Skeletal muscle tissue (tissue), 4 donors: Measurements from ENCODE around the gene CDK6. TPM values are rescaled to one million over a fixed set of nuclear protein-coding genes. Genes with fewer than 3 reads are reported as not detected.
"Not testable (repeated sequence)": the region's sequence is repeated elsewhere in the genome, so short reads cannot be mapped to it uniquely, and the experiment has no call there.

Experiments used
- H3K27ac ChIP-seq: one replicate; pipeline ENCODE4 v1.7.0; 2013; ENCODE audit warnings: mild to moderate bottlenecking, low read depth, low read length, inconsistent platforms
- H3K27me3 ChIP-seq, 3 donors: one replicate each; pipeline ENCODE4 v1.7.0; 2013; ENCODE audit warnings: low read length in 3 of 3; ENCODE audit not compliant: control insufficient read depth in 3 of 3, insufficient read depth in 3 of 3
- H3K36me3 ChIP-seq, 3 donors: one replicate each; pipeline ENCODE4 v1.7.0; 2013; ENCODE audit warnings: low read length in 3 of 3; ENCODE audit not compliant: control insufficient read depth in 3 of 3, insufficient read depth in 3 of 3
- H3K4me1 ChIP-seq, 3 donors: one replicate each; pipeline ENCODE4 v1.7.0; 2013; ENCODE audit warnings: low read length in 3 of 3, mild to moderate bottlenecking in 3 of 3; ENCODE audit not compliant: control insufficient read depth in 3 of 3, insufficient read depth in 3 of 3
- H3K4me3 ChIP-seq, 3 donors: one replicate each; pipeline ENCODE4 v1.7.0; 2013; ENCODE audit warnings: low read length in 3 of 3
- H3K9ac ChIP-seq, 3 donors: one replicate each; pipeline ENCODE4 v1.7.0; 2013; ENCODE audit warnings: low read length in 3 of 3, mild to moderate bottlenecking in 3 of 3, moderate library complexity in 2 of 3, low read depth in 1 of 3
- H3K9me3 ChIP-seq, 3 donors: one replicate each; pipeline ENCODE4 v1.7.0; 2013; ENCODE audit warnings: low read length in 3 of 3; ENCODE audit not compliant: control insufficient read depth in 3 of 3
- total RNA-seq: library from RNA; depleted of rRNA; stranded (reverse); fragments of >200 nt; gene quantifications from one replicate; pipeline ENCODE4 v1.2.3, GENCODE V29; 2014
- donor health status: Osteomylitis.

The CDK6 gene
- total RNA-seq, 1 donor from 2014 or later: 72.5 TPM

DNA sequence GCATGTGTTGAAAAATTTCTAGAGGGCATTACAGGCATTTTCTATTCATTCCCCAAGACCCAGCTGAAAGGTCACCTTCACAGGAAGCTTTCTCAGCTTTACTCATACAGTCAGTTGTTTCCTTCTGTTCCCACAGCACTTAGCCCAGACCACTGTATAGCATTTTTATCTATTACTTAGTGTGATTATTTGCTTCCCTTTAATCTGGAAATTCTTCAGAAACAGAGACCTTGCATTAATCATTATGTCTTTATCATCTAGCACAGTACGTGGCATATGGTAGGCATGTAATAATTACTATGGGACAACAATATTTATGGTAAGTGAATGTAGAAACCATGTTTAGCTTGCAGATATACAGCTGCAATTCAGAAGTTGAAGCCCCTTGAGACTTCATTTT lies 38.2 kb upstream of the CDK6 start:
- Histone ChIP-seq H3K27me3 (no peaks in the 10 kb centered on the region), H3K4me3 (no peak overlapping the region)

DNA sequence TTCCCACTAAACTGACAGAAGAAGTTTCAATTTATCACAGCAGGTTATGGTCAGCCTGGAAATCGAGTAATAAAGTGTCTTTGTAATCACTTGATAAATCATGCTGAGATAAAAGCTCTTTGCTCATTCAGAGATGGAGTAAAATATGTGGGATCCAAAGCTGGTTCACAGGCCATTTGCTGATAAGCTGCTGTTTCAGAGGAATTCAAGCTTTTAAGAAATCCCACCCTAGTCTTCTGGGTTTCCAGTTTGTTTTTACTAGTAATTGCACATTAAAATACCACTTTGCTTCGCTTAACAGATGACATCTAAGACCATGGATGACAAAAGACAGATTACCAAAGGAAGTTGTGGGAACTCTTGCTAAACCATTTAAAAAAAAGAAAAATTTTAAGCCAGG lies 37.4 kb upstream of the CDK6 start:
- H3K4me1 ChIP-seq: peaks cover 0 to 4% (median 0%) of the 10 kb centered on the region in 3 donors
- no peaks in the 10 kb centered on the region for H3K9me3 ChIP-seq
- H3K27ac ChIP-seq: no peak overlapping the region
- no peaks in the 10 kb centered on the region for H3K36me3 ChIP-seq
- H3K27me3 ChIP-seq: no peaks in the 10 kb centered on the region
- H3K4me3 ChIP-seq: no peak overlapping the region
- H3K9ac ChIP-seq: no peak overlapping the region

More for the DNA sequence above, 38.2 kb upstream of the CDK6 start:
- H3K9me3 ChIP-seq: no peaks in the 10 kb centered on the region
- no peaks in the 10 kb centered on the region for H3K36me3 ChIP-seq
- no peak overlapping the region for H3K27ac ChIP-seq
- no peak overlapping the region for H3K9ac ChIP-seq
- H3K4me1 ChIP-seq: peaks cover 0 to 4% (median 0%) of the 10 kb centered on the region in 3 donors

DNA sequence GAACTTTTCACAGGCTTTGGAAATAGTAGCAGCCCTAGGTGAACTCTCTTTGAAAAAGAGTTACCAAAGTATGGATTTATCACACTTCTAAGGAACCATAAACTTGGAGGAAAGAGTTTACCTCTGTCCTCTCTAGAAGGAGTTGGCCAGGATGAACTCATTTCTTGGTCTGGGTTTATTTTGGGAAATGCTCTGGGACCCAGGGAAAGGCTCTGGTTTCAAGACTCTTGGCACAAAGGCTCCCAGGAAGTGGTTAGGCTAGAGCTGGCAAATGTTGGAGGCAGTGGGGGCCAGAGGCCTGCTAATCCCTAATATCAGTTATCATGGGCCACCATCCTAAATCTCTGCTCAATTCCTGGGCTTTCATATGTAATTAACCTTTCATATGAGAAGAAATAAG lies 36.3 kb upstream of the CDK6 start:
- Histone ChIP-seq H3K4me3 (no peak overlapping the region), H3K27ac (no peak overlapping the region), H3K9ac (no peak overlapping the region), H3K36me3 (no peaks in the 10 kb centered on the region), H3K4me1 (peaks cover 0 to 4% (median 0%) of the 10 kb centered on the region in 3 donors), H3K27me3 (no peaks in the 10 kb centered on the region), H3K9me3 (peaks cover 0 to 3% (median 0%) of the 10 kb centered on the region in 3 donors)

DNA sequence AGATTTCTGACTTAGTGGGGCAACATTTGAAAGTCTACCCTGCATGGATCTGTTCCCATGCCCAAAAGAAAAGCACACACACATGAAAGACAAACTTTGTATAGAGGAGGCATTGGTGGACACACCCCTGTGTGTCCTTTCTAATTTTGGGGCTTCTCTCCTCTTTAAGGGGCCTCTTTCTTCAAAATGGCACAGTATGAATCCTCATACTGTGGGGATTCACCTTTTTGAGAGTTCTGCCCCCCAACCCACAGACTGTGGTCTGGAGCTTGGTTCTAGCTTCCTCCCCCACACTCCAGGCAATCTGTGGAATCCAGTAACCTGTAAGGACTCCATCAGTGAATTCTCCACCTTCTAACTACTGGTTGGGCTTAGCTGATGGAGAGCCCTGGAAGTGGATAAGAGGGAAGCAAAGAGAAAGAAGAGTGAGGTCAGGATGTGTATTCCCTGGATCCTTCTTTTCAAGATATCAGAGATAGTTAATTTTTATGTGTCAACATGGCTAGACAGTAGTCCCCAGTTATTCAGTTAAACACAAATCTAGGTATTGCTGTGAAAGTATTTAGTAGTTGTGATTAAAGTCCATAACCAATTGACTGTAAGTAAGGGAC lies 32.4 kb upstream of the CDK6 start:
- no peak overlapping the region for H3K9ac ChIP-seq
- no peak overlapping the region for H3K27ac ChIP-seq
- H3K4me1 ChIP-seq: peaks cover 0 to 4% (median 0%) of the 10 kb centered on the region in 3 donors

DNA sequence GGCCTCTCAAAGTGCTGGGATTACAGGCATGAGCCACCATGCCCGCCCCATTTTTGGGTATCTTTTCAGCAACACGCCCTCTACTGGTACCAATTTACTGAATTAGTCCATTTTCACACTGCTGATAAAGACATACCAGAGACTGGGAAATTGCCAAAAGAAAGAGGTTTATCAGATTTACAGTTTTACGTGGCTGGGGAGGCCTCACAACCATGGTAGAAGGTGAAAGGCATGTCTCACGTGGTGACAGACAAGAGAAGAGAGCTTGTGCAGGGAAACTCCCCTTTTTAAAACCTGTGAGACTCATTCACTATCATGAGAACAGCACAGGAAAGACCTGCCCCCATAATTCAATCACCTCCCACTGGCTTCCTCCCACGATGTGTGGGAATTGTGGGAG lies 27.8 kb upstream of the CDK6 start:
- H3K9me3 ChIP-seq, H3K9ac ChIP-seq, H3K36me3 ChIP-seq, H3K27ac ChIP-seq, H3K4me1 ChIP-seq, H3K4me3 ChIP-seq, H3K27me3 ChIP-seq: not testable (repeated sequence)

More for the DNA sequence above, 32.4 kb upstream of the CDK6 start:
- no peaks in the 10 kb centered on the region for H3K27me3 ChIP-seq
- no peak overlapping the region for H3K4me3 ChIP-seq
- H3K9me3 ChIP-seq: peaks cover 0 to 3% (median 0%) of the 10 kb centered on the region in 3 donors
- no peaks in the 10 kb centered on the region for H3K36me3 ChIP-seq

DNA sequence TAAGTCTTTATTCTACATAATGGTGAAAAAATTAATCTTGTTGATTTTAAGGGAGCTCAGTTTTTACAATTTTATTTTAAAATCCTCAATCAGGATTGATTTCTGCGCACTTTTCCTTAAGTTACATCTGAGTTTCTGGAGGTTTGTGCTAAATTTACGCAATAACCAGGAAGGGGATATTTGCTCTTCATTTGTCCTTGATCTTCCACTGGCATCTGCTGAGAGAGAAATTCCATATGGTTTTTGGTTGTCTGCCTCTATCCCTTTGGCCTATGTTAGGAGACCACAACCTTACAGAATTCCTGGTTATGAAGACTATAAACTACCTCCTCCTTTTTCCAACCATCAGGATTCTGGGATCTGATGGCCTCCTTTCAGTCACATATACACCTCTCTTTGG lies 20.1 kb upstream of the CDK6 start:
- Histone ChIP-seq H3K27me3 (no peaks in the 10 kb centered on the region), H3K9ac (no peak overlapping the region), H3K27ac (no peak overlapping the region), H3K4me3 (no peak overlapping the region), H3K4me1 (no peaks in the 10 kb centered on the region), H3K36me3 (no peaks in the 10 kb centered on the region), H3K9me3 (no peaks in the 10 kb centered on the region)

DNA sequence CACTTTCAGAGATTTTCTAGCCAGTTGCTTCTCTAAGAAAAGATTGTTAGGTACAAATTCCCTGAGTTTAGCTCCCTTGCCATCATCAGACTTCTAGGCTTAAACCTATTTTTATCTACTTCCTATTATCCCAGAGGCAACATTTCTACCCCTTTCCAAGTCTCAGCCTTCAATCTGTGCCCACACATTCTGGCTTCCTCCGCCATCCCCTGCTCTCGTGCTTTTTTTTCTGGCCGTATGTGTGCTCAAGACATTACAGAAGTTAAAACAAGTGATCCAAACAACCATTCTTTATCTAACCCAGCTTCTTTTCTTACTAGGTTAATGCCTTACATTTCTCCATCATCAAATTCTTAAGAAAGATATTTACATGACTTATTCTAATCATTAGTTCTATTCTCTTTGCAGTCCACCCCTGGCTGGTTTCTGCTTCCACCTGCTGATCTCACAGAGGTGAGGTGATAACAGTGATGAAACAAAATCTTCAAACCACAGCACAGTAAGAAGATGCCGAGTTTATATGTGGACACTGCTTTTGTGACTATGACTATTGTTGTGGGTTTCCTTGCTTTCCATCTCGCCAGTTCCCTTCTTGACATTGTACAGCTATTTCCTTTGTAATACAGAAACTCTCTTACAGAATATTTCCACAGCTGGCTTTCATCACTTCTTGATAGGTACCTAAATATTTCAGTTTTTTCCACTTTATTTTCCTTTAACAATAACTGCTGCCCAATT lies 18.3 kb upstream of the CDK6 start:
- H3K4me1 ChIP-seq: no peaks in the 10 kb centered on the region
- no peaks in the 10 kb centered on the region for H3K36me3 ChIP-seq
- no peak overlapping the region for H3K4me3 ChIP-seq
- H3K27me3 ChIP-seq: no peaks in the 10 kb centered on the region
- H3K9me3 ChIP-seq: no peaks in the 10 kb centered on the region
- H3K9ac ChIP-seq: no peak overlapping the region
- H3K27ac ChIP-seq: no peak overlapping the region

DNA sequence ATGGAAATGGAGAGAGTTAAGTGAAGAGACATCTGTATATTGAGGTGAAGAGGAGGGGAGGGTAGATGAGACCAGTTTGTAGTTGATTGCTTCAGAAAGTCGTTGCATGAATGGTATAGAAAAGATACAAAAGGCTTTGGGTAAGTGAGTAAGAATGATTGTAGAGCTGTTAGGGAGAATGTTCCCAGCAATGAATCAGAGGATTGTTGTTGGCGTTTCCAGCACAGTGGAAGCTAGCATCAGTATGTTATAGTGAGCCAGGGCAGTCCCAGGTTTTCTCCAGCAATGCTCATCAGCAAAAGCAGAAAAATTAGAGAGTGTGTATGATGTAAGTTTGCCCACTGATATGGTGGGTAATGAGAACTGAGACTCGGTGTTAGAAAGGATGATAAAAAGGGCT lies 15.4 kb upstream of the CDK6 start:
- Histone ChIP-seq H3K27ac (no peak overlapping the region), H3K36me3 (no peaks in the 10 kb centered on the region), H3K4me1 (no peaks in the 10 kb centered on the region), H3K27me3 (no peaks in the 10 kb centered on the region), H3K4me3 (no peak overlapping the region), H3K9me3 (no peaks in the 10 kb centered on the region), H3K9ac (no peak overlapping the region)

DNA sequence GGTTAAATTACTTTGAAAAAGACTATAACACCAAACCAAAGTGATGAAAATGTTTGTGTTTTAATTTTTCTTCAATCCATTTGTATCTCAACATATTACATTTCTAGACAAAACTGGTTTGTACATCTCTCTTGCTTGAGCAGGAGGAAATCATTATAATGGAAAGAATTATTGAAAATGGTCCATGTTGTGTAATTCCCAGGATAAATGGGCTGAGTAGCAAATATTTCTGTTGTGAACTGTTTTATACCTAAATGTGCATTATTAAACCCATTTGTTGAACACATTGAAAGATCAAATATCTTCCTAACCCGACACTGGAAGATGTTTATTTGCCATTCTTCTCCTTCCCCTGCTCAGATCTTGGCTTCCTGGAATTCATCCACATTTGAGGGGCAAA lies 14.1 kb upstream of the CDK6 start:
- Histone ChIP-seq H3K9ac (no peak overlapping the region), H3K36me3 (no peaks in the 10 kb centered on the region), H3K4me3 (no peak overlapping the region), H3K27ac (no peak overlapping the region), H3K27me3 (no peaks in the 10 kb centered on the region), H3K9me3 (no peaks in the 10 kb centered on the region), H3K4me1 (no peaks in the 10 kb centered on the region)

DNA sequence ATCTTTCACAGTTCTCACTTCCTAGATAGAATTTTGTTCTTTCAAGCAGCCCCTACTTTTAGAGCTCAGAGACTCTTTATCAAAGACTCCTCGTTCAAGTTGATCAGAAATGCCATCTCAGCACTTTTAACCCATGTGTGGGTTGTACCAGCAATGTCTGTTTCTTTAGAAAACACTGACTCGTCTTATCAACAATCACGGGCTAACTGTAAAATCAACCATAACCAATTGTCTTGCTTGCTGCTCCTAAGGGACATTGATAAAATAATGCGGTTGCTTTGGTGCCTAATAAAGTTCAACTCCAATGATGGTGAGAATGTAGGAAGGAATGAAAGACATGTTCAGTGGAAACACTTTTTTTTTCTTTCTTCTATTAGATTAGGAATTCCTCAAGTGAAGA lies 12.9 kb upstream of the CDK6 start:
- Histone ChIP-seq H3K9ac (no peak overlapping the region), H3K4me3 (no peak overlapping the region), H3K9me3 (no peaks in the 10 kb centered on the region), H3K4me1 (no peaks in the 10 kb centered on the region), H3K27me3 (no peaks in the 10 kb centered on the region), H3K27ac (no peak overlapping the region), H3K36me3 (no peaks in the 10 kb centered on the region)
